GM12874 (cell line): ENCODE data around the gene B4GALNT4.

Experiments used
- TF ChIP-seq, protein P1 (sequence below): IDR thresholded peaks from 2 replicates; pipeline ENCODE4 v1.5.1; 2011; ENCODE audit warnings: low read depth, mild to moderate bottlenecking, control low read depth, low read length, moderate library complexity; ENCODE audit not compliant: insufficient read depth

B4GALNT4 gene

DNA sequence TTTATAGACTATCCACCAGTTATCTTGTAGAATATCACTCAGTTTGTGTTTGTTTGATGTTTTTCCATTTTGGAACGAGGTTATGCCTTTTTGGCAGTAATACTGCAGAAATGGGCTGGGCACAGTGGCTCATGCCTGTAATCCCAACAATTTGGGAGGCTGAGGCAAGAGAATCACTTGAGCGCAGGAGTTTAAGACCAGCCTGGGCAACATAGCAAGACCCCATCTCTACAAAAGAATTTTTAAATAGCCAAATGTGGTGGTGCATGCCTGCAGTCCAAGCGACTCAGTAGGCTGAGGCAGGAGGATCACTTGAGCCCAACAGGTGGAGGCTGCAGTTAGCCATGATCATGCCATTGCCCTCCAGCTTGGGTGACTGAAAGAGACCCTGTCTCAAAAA is 22.8 kb upstream of the B4GALNT4 start:
- TF ChIP-seq, protein P1, sequence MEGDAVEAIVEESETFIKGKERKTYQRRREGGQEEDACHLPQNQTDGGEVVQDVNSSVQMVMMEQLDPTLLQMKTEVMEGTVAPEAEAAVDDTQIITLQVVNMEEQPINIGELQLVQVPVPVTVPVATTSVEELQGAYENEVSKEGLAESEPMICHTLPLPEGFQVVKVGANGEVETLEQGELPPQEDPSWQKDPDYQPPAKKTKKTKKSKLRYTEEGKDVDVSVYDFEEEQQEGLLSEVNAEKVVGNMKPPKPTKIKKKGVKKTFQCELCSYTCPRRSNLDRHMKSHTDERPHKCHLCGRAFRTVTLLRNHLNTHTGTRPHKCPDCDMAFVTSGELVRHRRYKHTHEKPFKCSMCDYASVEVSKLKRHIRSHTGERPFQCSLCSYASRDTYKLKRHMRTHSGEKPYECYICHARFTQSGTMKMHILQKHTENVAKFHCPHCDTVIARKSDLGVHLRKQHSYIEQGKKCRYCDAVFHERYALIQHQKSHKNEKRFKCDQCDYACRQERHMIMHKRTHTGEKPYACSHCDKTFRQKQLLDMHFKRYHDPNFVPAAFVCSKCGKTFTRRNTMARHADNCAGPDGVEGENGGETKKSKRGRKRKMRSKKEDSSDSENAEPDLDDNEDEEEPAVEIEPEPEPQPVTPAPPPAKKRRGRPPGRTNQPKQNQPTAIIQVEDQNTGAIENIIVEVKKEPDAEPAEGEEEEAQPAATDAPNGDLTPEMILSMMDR, result no peak

DNA sequence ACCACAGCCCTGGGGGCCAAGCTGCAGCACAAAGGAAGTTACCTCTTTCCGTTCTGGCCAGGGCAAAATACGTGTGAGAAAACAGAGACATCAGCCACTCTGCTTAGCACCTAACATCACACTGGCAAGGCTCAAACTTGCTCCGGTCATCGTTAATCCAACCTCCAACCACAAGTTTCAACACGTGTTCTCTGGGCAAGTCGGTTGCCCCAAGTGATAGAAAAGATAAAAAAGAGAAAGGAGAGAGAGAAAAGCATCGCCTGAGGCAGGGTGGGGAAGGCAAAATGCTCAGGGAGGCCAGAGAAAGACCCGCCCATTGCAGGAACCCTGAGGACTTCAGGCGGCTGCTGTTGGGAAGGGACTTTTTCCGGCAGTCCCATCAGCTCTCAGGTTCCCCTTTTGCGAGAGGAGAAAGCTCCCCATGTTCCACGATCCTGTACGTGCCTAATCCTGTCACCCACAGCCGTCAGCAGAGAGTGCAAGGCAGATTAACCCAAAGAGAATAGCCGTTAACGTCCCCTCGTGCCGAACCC is 18.5 kb upstream of the B4GALNT4 start:
- TF ChIP-seq, protein P1, result no peak

- TF ChIP-seq, protein P1, result no peak
Observed at GRCh38 chr11:351411-351810, 17.9 kb upstream of the B4GALNT4 start.

DNA sequence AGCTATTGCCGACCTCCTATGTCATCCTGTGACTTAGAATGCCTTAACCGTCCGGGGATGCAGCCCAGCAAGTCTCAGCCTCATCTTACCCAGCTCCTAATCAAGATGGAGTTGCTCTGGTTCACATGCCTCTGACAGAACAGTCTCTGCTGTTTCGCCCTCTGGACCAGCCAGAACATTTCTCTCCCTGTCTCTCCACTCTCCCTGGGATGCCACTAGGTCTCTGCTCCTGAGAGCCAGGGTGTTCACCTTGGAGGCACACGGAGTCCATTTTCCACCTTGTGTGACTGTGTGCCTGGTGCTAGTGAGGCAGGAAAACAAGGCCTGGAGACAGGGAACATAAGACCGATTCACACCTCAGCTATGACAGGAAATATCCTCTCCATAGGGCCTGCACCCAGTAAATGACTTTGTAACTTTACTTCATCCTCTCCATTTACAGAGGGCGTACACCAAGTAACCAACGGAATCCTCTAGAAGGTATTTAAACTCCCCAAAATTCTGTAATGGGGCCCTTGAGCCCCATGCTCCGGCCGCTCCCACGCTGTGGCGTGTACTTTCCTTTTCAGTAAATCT is 16.8 kb upstream of the B4GALNT4 start:
- TF ChIP-seq, protein P1, result no peak

DNA sequence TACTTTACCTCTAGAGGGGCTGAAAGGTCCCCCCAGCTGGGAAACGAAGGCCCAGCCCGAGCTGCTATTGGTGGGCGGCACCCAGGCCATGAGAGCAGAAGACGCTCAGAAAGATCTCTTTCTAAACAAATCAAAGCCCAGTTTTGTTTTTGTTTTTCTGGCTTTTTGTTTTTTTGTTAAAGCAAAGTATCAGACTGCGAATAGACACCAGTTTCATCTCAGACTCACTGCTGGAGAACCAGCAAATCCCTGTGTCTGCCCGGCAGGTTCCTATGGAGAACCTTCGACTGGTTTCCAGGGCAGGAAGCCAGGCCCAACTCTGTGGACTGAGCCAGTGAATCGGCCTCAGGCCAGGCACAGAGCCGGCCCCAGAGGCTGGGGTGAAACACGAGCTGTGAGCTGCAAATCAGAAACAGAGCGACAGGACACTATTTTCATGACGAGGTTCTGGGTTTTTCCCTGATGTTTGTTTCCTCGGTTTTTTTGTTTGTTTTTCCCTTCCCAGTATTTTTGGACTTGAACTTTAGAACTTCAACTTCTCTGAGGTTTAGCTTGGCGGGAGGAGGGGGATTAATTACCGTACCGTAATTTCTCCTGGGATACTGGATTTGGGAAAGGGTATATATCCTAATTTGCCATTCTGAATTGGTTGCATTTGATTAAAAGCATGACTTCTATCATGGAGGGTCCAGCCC is 16.0 kb upstream of the B4GALNT4 start:
- TF ChIP-seq, protein P1, result no peak

- TF ChIP-seq, protein P1, result no peak
Observed at GRCh38 chr11:355581-356458, 13.5 kb upstream of the B4GALNT4 start.

DNA sequence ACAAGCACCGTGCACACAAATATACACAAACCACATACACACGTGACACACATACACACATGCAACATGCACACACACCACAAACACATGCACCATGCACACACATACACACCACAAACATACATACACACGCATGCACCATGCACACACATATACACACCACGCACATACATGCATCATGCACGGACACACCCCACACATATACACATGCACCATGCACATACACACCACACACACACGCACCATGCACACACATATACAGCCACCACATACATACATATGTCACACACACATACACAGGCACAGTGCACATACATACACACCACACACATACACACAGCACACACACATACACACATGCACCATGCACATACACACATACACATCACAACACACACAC is 12.7 kb upstream of the B4GALNT4 start:
- TF ChIP-seq, protein P1, result no peak
